Astrocyte (in vitro differentiated cells and primary cell): ENCODE data around the gene NPW. TPM values are rescaled to one million over a fixed set of nuclear protein-coding genes. Genes with fewer than 3 reads are reported as not detected.
A peak's percentile ranks its signal among the peaks of the same experiment; 100 is the strongest.

Experiments used
- DNase-seq: peaks from one replicate; pipeline ENCODE4 v3.0.0-alpha.2; 2010; ENCODE audit warnings: low read depth
- FAIRE-seq: peaks from 2 replicates; lab custom pipeline; 2011; peaks lifted over from hg19 to GRCh38; lab: Jason Lieb, UNC
- H2AFZ ChIP-seq: 2 replicates; pipeline ENCODE4 v1.6.0; 2012; ENCODE audit warnings: low read depth, low read length, inconsistent platforms
- H3K27ac ChIP-seq: 2 replicates; pipeline ENCODE4 v1.5.1; 2011; ENCODE audit warnings: low read depth, low read length, inconsistent platforms
- H3K27me3 ChIP-seq: 2 replicates; pipeline ENCODE4 v1.6.0; 2011; ENCODE audit warnings: low read length, inconsistent platforms; ENCODE audit not compliant: insufficient read depth
- H3K36me3 ChIP-seq: 2 replicates; pipeline ENCODE4 v1.5.1; 2011; ENCODE audit warnings: low read length, inconsistent platforms; ENCODE audit not compliant: insufficient read depth
- H3K4me1 ChIP-seq: 2 replicates; pipeline ENCODE4 v1.5.1; 2011; ENCODE audit warnings: low read length, inconsistent platforms; ENCODE audit not compliant: insufficient read depth
- H3K4me2 ChIP-seq: 2 replicates; pipeline ENCODE4 v1.6.0; 2012; ENCODE audit warnings: low read length, inconsistent platforms
- H3K4me3 ChIP-seq: 2 replicates; pipeline ENCODE4 v1.5.1; 2011; ENCODE audit warnings: low read depth, mild to moderate bottlenecking, low read length, inconsistent platforms; ENCODE audit not compliant: insufficient read depth
- H3K79me2 ChIP-seq: 2 replicates; pipeline ENCODE4 v1.6.0; 2012; ENCODE audit warnings: mild to moderate bottlenecking, low read length, inconsistent platforms; ENCODE audit not compliant: insufficient read depth
- H3K9ac ChIP-seq: 2 replicates; pipeline ENCODE4 v1.6.0; 2012; ENCODE audit warnings: mild to moderate bottlenecking, low read length, inconsistent platforms
- H3K9me3 ChIP-seq: 2 replicates; pipeline ENCODE4 v1.5.1; 2012; ENCODE audit warnings: low read depth, mild to moderate bottlenecking, low read length, inconsistent platforms; ENCODE audit not compliant: insufficient read depth
- H4K20me1 ChIP-seq: 2 replicates; pipeline ENCODE4 v1.6.0; 2012; ENCODE audit warnings: low read length, inconsistent platforms; ENCODE audit not compliant: insufficient read depth
- H3K27ac Mint-ChIP-seq: one replicate; pipeline ENCODE4 v1.8.0; 2021; ENCODE audit warnings: mild to moderate bottlenecking, mixed read lengths; ENCODE audit not compliant: unreplicated experiment
- H3K27me3 Mint-ChIP-seq: one replicate; pipeline ENCODE4 v1.8.0; 2021; ENCODE audit warnings: low read depth, mixed read lengths; ENCODE audit not compliant: unreplicated experiment
- H3K36me3 Mint-ChIP-seq: one replicate; pipeline ENCODE4 v1.8.0; 2021; ENCODE audit warnings: low read depth, mixed read lengths; ENCODE audit not compliant: unreplicated experiment
- H3K4me1 Mint-ChIP-seq: one replicate; pipeline ENCODE4 v1.8.0; 2021; ENCODE audit warnings: low read depth, mixed read lengths; ENCODE audit not compliant: unreplicated experiment
- H3K4me3 Mint-ChIP-seq: one replicate; pipeline ENCODE4 v1.8.0; 2021; ENCODE audit warnings: mild to moderate bottlenecking, moderate library complexity, mixed read lengths; ENCODE audit not compliant: unreplicated experiment
- H3K9me3 Mint-ChIP-seq: one replicate; pipeline ENCODE4 v1.8.0; 2021; ENCODE audit warnings: mild to moderate bottlenecking, mixed read lengths; ENCODE audit not compliant: unreplicated experiment
- CTCF ChIP-seq: IDR thresholded peaks from 2 replicates; pipeline ENCODE4 v1.5.1; 2011; ENCODE audit warnings: low read depth, mild to moderate bottlenecking, inconsistent platforms, low read length, moderate library complexity; ENCODE audit not compliant: insufficient read depth
- EZH2 ChIP-seq: IDR thresholded peaks from 2 replicates; pipeline ENCODE4 v1.6.1; 2012; ENCODE audit warnings: mild to moderate bottlenecking, low read length, inconsistent platforms; ENCODE audit not compliant: insufficient read depth
- total RNA-seq: library from RNA; stranded (reverse); gene quantifications from 2 replicates; pipeline ENCODE4 v1.2.1, GENCODE V29; 2021

NPW gene
- total RNA-seq, 1 donor from 2014 or later, result 2.1 TPM

GRCh38 chr16:2004795-2005517 lies 14.6 kb upstream of the NPW start:
- no peak overlapping the region for H3K4me3 Mint-ChIP-seq

GRCh38 chr16:2005646-2006045 lies 13.9 kb upstream of the NPW start:
- H3K4me1 ChIP-seq, result peaks cover 41% of the 10 kb centered on the region

More at GRCh38 chr16:2004795-2005517, 14.6 kb upstream of the NPW start:
- Histone ChIP-seq H3K79me2 (peaks cover 87% of the 10 kb centered on the region), H3K9me3 (no peaks in the 10 kb centered on the region), H3K4me3 (no peak overlapping the region), H3K4me2 (peak overlapping the region; percentile 15), H3K4me1 (peaks cover 34% of the 10 kb centered on the region), H2AFZ (no peak overlapping the region), H3K27ac (no peak overlapping the region), H3K9ac (no peak overlapping the region), H3K36me3 (peaks cover 2% of the 10 kb centered on the region), H4K20me1 (peaks cover 81% of the 10 kb centered on the region), H3K27me3 (no peaks in the 10 kb centered on the region)
- Mint-ChIP-seq H3K9me3 (no peaks in the 10 kb centered on the region), H3K27me3 (no peaks in the 10 kb centered on the region), H3K4me1 (peaks cover 18% of the 10 kb centered on the region), H3K27ac (no peak overlapping the region), H3K36me3 (peaks cover 5% of the 10 kb centered on the region)
- DNase-seq, result no peak
- FAIRE-seq, result no peak
- TF ChIP-seq CTCF (no peak), EZH2 (no peak)

More at GRCh38 chr16:2005646-2006045, 13.9 kb upstream of the NPW start:
- no peak overlapping the region for H3K27ac ChIP-seq
- no peak overlapping the region for H3K4me3 ChIP-seq
- H3K36me3 ChIP-seq, result peaks cover 2% of the 10 kb centered on the region
- H3K79me2 ChIP-seq, result peaks cover 94% of the 10 kb centered on the region
- DNase-seq, result no peak
- no peaks in the 10 kb centered on the region for H3K9me3 ChIP-seq
- no peaks in the 10 kb centered on the region for H3K9me3 Mint-ChIP-seq
- H3K4me3 Mint-ChIP-seq, result no peak overlapping the region
- H4K20me1 ChIP-seq, result peaks cover 77% of the 10 kb centered on the region
- no peaks in the 10 kb centered on the region for H3K27me3 ChIP-seq
- H3K27ac Mint-ChIP-seq, result no peak overlapping the region
- H3K4me2 ChIP-seq, result peak overlapping the region; percentile 15
- H3K36me3 Mint-ChIP-seq, result peaks cover 5% of the 10 kb centered on the region
- H3K9ac ChIP-seq, result peak overlapping the region; percentile 10
- no peak for TF ChIP-seq CTCF
- H2AFZ ChIP-seq, result no peak overlapping the region
- no peak for FAIRE-seq
- peaks cover 18% of the 10 kb centered on the region for H3K4me1 Mint-ChIP-seq
- no peaks in the 10 kb centered on the region for H3K27me3 Mint-ChIP-seq
